ENCODE data around the gene SYT15B.
"Not testable (repeated sequence)": the region's sequence is repeated elsewhere in the genome, so short reads cannot be mapped to it uniquely, and the experiment has no call there.

SYT15B gene

DNA sequence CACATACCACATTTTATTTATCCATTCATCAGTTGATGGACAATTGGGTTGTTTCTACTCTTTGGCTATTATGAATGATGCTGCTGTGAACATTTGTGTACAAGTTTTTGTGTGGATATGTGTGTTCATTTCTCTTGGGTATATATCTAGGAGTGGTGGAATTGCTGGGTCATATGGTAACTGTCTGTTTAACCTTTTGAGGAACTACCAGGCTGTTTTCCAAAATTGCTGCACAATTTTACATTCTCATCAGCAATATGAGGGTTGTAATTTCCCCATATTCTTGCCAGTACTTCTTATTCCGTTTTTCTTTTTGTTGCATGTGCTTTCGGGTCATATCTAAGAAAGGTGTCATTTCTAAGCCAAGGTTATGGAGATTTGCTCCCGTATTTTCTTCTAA lies 38.3 kb downstream of the SYT15B start:
- DNase-seq = not testable (repeated sequence)

DNA sequence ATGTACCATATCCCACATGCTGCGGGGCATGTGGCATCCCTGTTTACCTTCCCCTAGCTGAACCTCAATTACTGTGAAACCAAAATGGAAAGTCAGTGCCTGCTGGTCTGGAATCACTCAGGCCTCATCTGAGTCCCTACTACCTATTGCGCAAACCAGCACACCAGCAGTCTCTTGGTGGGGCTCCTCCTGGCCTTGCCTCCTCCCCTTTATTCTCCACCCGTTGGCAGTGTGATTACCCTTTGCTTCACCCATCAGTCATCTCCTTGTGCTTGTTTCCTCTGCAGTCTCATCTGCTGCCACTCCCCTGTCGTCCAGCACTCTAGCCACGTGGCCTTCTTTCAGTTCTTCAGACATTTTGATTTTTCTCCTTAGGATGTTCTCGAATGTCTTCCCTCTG lies 39.3 kb downstream of the SYT15B start:
- not testable (repeated sequence) for DNase-seq

DNA sequence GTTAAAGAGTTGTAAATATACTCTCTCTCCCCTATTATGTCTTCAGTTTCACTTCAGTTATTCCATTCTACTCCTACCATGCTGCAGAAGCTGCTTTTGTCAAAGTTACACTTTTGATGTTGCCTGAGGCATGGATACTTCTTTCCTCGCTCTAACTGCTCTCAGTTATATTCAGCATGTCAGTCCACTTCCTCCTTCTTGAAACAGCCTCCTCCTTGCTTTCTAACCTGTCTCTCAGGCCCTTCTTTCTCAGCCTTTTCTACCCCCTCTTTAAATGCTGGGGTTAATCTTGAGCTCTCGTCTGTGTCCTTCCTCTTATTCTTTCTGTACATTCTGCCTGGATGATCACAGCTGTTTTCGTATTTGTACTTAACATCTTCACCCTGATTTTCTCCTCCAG lies 40.0 kb downstream of the SYT15B start:
- not testable (repeated sequence) for DNase-seq

- not testable (repeated sequence) for DNase-seq
Measured at GRCh38 chr10:47717011-47717769, 46.2 kb downstream of the SYT15B start.
